ENCODE data around the gene EPHA4.

- TF ChIP-seq CTCF (IDR thresholded peaks at IDR 0.05) (no peak), POLR2A (IDR thresholded peaks at IDR 0.05) (no peak)
Measured at GRCh38 chr2:221454459-221455105, 117.5 kb downstream of the EPHA4 start.

All from Peyer's patch (tissue), 4 donors.